SIG-M5 treated with dmso at 0.1 percent for 504 hours (cell line): ENCODE data around the gene PARD3.

ENCODE experiments used
- DNase-seq: peaks from one replicate; lab custom pipeline; 2025; ENCODE audit not compliant: unreplicated experiment; lab: John Stamatoyannopoulos, UW

Gene PARD3

GRCh38 chr10:34203966-34204630 is 611.0 kb downstream of the PARD3 start:
- no peak for DNase-seq

GRCh38 chr10:34200355-34200901 is 614.7 kb downstream of the PARD3 start:
- no peak for DNase-seq

GRCh38 chr10:34198953-34199352 is 616.1 kb downstream of the PARD3 start:
- DNase-seq: no peak

- DNase-seq: no peak
Measured at GRCh38 chr10:34196058-34196433, 619.0 kb downstream of the PARD3 start.

- DNase-seq: no peak
Measured at GRCh38 chr10:34195364-34196057, 619.6 kb downstream of the PARD3 start.

- DNase-seq: no peak
Measured at GRCh38 chr10:34193931-34194626, 621.0 kb downstream of the PARD3 start.

GRCh38 chr10:34192646-34193045 is 622.5 kb downstream of the PARD3 start:
- DNase-seq: no peak

- DNase-seq: no peak
Measured at GRCh38 chr10:34191406-34191805, 623.7 kb downstream of the PARD3 start.

GRCh38 chr10:34190580-34190979 is 624.5 kb downstream of the PARD3 start:
- no peak for DNase-seq

GRCh38 chr10:34189830-34190229 is 625.3 kb downstream of the PARD3 start:
- no peak for DNase-seq

- no peak for DNase-seq
Measured at GRCh38 chr10:34188221-34188620, 626.9 kb downstream of the PARD3 start.

GRCh38 chr10:34187201-34187600 is 627.9 kb downstream of the PARD3 start:
- no peak for DNase-seq

- no peak for DNase-seq
Measured at GRCh38 chr10:34186745-34187144, 628.4 kb downstream of the PARD3 start.

- no peak for DNase-seq
Measured at GRCh38 chr10:34185998-34186397, 629.1 kb downstream of the PARD3 start.

- DNase-seq: no peak
Measured at GRCh38 chr10:34184939-34185386, 630.1 kb downstream of the PARD3 start.

GRCh38 chr10:34184397-34184796 is 630.7 kb downstream of the PARD3 start:
- no peak for DNase-seq

- DNase-seq: no peak
Measured at GRCh38 chr10:34183016-34183796, 631.9 kb downstream of the PARD3 start.

- no peak for DNase-seq
Measured at GRCh38 chr10:34181553-34182300, 633.4 kb downstream of the PARD3 start.

GRCh38 chr10:34180749-34181148 is 634.3 kb downstream of the PARD3 start:
- DNase-seq: no peak

GRCh38 chr10:34179280-34179679 is 635.8 kb downstream of the PARD3 start:
- DNase-seq: no peak
